ENCODE results near the gene BHLHA15. TPM values are rescaled to one million over a fixed set of nuclear protein-coding genes. Genes with fewer than 3 reads are reported as not detected.

Gene BHLHA15
- total RNA-seq, 1 experiment from 2014 or later, result 5.2 TPM

GRCh38 chr7:98248156-98248555, 36.9 kb downstream of the BHLHA15 start:
- Histone ChIP-seq H3K27me3 (ENCODE audit: insufficient read depth, low read length) (no peaks in the 10 kb centered on the region), H3K36me3 (ENCODE audit: control insufficient read depth in 1 of 2, insufficient read depth in 2 of 2, low read length in 2 of 2) (no peaks in the 10 kb centered on the region), H3K9me3 (ENCODE audit: control insufficient read depth in 1 of 2, insufficient read depth in 1 of 2, low read depth in 1 of 2, low read length in 2 of 2) (no peaks in the 10 kb centered on the region), H3K4me2 (ENCODE audit: low read length) (no peak overlapping the region), H3K4me1 (ENCODE audit: control insufficient read depth in 1 of 2, insufficient read depth in 2 of 2, low read length in 2 of 2) (peaks cover 19 to 33% of the 10 kb centered on the region in 2 experiments), H3K9ac (ENCODE audit: low read length) (no peak overlapping the region), H2AFZ (ENCODE audit: low read depth, low read length, poor library complexity, severe bottlenecking) (no peak overlapping the region), H3K27ac (ENCODE audit: low read depth, low read length) (no peak overlapping the region), H3K79me2 (ENCODE audit: insufficient read depth, low read length) (peaks cover 14% of the 10 kb centered on the region), H3K4me3 (replicated peaks in 1 of 2; ENCODE audit: low read depth in 1 of 2, low read length in 2 of 2) (no peak overlapping the region), H3K9me2 (ENCODE audit: insufficient read depth) (no peaks in the 10 kb centered on the region), H4K20me1 (ENCODE audit: insufficient read depth) (no peaks in the 10 kb centered on the region)
- TF ChIP-seq REST (IDR thresholded peaks at IDR 0.05; ENCODE audit: low read depth) (no peak), ZFX (IDR thresholded peaks at IDR 0.05) (no peak), EZH2phosphoT487 (IDR thresholded peaks at IDR 0.05; ENCODE audit: borderline replicate concordance) (no peak), SP1 (IDR thresholded peaks at IDR 0.05; ENCODE audit: low read depth) (no peak), ZNF274 (IDR thresholded peaks at IDR 0.05; ENCODE audit: low read depth, low read length) (no peak), MAX (IDR thresholded peaks at IDR 0.05) (no peak), EZH2 (IDR thresholded peaks at IDR 0.05) (no peak), TCF7L2 (IDR thresholded peaks at IDR 0.05; ENCODE audit: borderline replicate concordance, extremely low read depth, insufficient read depth, insufficient read length) (no peak), POLR2A (IDR thresholded peaks at IDR 0.05; ENCODE audit: borderline replicate concordance, extremely low read depth, insufficient read depth, insufficient read length) (no peak)
- POLR2A ChIA-PET, result no interaction called here
- ATAC-seq, result no peak
- CTCF ChIA-PET, result no interaction called here
- no TSS peak for BruUV-seq (replicated peaks)
- intact Hi-C loops (cut with micrococcal nuclease), result no loop called here
- DNase-seq (ENCODE audit: low read depth, low spot score), result no peak
- RAD21 ChIA-PET (ENCODE audit: low non-redundant PET in 1 of 2, low total read pairs in 2 of 2, uncharacterized antibody in 2 of 2, unreplicated experiment in 2 of 2), result no interaction called here
